HEK293T (cell line): Measurements from ENCODE around the gene MRPL44.

Source experiments
- BHLHE40 ChIP-seq: fragments of 450-650 bp; IDR thresholded peaks from 2 replicates; pipeline ENCODE4 v1.6.1; 2016; ENCODE audit warnings: mild to moderate bottlenecking, moderate library complexity, borderline replicate concordance
- FOXK2 ChIP-seq: fragments of 450-650 bp; IDR thresholded peaks from 2 replicates; pipeline ENCODE4 v1.6.1; 2016; ENCODE audit warnings: mild to moderate bottlenecking
- FOXM1 ChIP-seq: fragments of 450-650 bp; IDR thresholded peaks from 2 replicates; pipeline ENCODE4 v1.6.1; 2017; ENCODE audit warnings: mild to moderate bottlenecking, borderline replicate concordance
- HDGF ChIP-seq: fragments of 450-650 bp; IDR thresholded peaks from 2 replicates; pipeline ENCODE4 v1.6.1; 2017; ENCODE audit warnings: antibody characterized with exemption, borderline replicate concordance
- L3MBTL2 ChIP-seq: fragments of 450-650 bp; conservative IDR thresholded peaks from 2 replicates; pipeline ENCODE4 v1.6.1; 2016; ENCODE audit warnings: mild to moderate bottlenecking
- NFRKB ChIP-seq: fragments of 450-650 bp; IDR thresholded peaks from 2 replicates; pipeline ENCODE4 v1.6.1; 2016; ENCODE audit warnings: mild to moderate bottlenecking, moderate library complexity
- SP1 ChIP-seq: fragments of 450-650 bp; IDR thresholded peaks from 2 replicates; pipeline ENCODE4 v1.6.1; 2017
- SUZ12 ChIP-seq: fragments of 450-650 bp; IDR thresholded peaks from 2 replicates; pipeline ENCODE4 v1.6.1; 2016; ENCODE audit warnings: mild to moderate bottlenecking
- TARDBP ChIP-seq: fragments of 450-650 bp; IDR thresholded peaks from 2 replicates; pipeline ENCODE4 v1.6.1; 2016
- ZNF384 ChIP-seq: fragments of 450-650 bp; IDR thresholded peaks from 2 replicates; pipeline ENCODE4 v1.6.1; 2016

GRCh38 chr2:224004105-224004695, 46.9 kb downstream of the MRPL44 start:
- TF ChIP-seq FOXM1 (no peak), SP1 (no peak), L3MBTL2 (no peak), FOXK2 (no peak), NFRKB (no peak), SUZ12 (no peak), HDGF (no peak), BHLHE40 (no peak), ZNF384 (no peak), TARDBP (no peak)
